ENCODE data around the gene TSPAN2. TPM values are rescaled to one million over a fixed set of nuclear protein-coding genes. Genes with fewer than 3 reads are reported as not detected.

TSPAN2 gene
- total and polyA plus RNA-seq, 4 donors = 0.13 to 1.5 (median 0.30) TPM

DNA sequence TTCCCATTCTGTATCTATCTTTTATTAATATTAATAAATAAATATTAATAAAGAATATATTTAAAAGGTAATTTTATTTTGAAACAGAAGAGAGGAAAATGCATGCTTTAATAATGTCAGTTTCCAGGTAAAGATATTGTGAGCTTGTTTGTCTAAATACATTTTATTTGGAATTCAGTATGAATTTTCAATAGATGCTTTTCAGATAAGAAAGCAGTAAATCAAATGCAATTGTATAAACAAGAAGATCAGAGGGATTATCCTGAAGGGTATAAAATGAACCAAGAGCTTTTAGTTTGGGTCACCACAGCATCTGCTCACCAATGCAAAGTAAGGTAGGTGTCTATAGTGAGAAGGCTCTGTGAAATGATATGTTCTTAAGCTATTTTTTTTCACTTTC is 59.8 kb downstream of the TSPAN2 start, which contains the start of gene TSHB (continued):
- TF ChIP-seq, protein P1, sequence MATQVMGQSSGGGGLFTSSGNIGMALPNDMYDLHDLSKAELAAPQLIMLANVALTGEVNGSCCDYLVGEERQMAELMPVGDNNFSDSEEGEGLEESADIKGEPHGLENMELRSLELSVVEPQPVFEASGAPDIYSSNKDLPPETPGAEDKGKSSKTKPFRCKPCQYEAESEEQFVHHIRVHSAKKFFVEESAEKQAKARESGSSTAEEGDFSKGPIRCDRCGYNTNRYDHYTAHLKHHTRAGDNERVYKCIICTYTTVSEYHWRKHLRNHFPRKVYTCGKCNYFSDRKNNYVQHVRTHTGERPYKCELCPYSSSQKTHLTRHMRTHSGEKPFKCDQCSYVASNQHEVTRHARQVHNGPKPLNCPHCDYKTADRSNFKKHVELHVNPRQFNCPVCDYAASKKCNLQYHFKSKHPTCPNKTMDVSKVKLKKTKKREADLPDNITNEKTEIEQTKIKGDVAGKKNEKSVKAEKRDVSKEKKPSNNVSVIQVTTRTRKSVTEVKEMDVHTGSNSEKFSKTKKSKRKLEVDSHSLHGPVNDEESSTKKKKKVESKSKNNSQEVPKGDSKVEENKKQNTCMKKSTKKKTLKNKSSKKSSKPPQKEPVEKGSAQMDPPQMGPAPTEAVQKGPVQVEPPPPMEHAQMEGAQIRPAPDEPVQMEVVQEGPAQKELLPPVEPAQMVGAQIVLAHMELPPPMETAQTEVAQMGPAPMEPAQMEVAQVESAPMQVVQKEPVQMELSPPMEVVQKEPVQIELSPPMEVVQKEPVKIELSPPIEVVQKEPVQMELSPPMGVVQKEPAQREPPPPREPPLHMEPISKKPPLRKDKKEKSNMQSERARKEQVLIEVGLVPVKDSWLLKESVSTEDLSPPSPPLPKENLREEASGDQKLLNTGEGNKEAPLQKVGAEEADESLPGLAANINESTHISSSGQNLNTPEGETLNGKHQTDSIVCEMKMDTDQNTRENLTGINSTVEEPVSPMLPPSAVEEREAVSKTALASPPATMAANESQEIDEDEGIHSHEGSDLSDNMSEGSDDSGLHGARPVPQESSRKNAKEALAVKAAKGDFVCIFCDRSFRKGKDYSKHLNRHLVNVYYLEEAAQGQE (IDR thresholded peaks at IDR 0.05) = no peak
- TF ChIP-seq, protein P2, sequence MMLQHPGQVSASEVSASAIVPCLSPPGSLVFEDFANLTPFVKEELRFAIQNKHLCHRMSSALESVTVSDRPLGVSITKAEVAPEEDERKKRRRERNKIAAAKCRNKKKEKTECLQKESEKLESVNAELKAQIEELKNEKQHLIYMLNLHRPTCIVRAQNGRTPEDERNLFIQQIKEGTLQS (IDR thresholded peaks at IDR 0.05) = no peak
- no peak for TF ChIP-seq RAD21 (IDR thresholded peaks at IDR 0.05)

DNA sequence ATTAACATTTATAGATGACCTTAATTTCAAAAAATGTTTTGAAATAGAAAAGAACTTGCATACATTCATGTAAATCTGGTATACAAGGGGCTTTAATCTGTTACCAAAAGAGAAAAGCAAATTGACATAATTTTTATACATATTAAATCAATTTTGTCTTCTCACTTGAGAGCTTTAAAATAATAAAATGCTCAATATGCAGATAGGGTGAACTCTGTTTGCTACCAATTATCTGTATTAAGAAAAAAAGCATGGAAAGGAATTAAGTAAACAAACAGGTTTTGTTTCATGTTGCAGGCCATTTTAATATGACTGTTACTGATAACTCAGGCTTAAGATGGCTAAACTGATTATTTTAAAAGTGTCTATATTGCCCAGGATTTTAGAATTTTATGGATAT is 65.7 kb downstream of the TSPAN2 start:
- no peak overlapping the region for H3K4me3 ChIP-seq (ENCODE audit: low read depth in 1 of 3, low read length in 3 of 3)
- H3K27ac ChIP-seq (ENCODE audit: low read depth in 1 of 2, low read length in 2 of 2) = no peak overlapping the region
- H3K4me1 ChIP-seq (ENCODE audit: control insufficient read depth in 4 of 4, insufficient read depth in 4 of 4, low read length in 3 of 4) = no peaks in the 10 kb centered on the region
- H3K36me3 ChIP-seq (ENCODE audit: control insufficient read depth in 4 of 4, insufficient read depth in 3 of 4, low read depth in 1 of 4, low read length in 3 of 4) = no peaks in the 10 kb centered on the region
- no peak overlapping the region for H3K9ac ChIP-seq (ENCODE audit: low read depth in 1 of 2, low read length in 2 of 2)
- TF ChIP-seq RXRA (IDR thresholded peaks at IDR 0.05) = no peak
- no peak for TF ChIP-seq SP1 (IDR thresholded peaks at IDR 0.05)
- no peak for TF ChIP-seq FOXA2 (IDR thresholded peaks at IDR 0.05)
- no peak for TF ChIP-seq RAD21 (IDR thresholded peaks at IDR 0.05)
- peaks cover 0 to 3% (median 0%) of the 10 kb centered on the region in 4 donors for H3K27me3 ChIP-seq (ENCODE audit: control insufficient read depth in 4 of 4, insufficient read depth in 4 of 4, low read length in 3 of 4)
- no peak for DNase-seq (ENCODE audit: low spot score)
- H3K9me3 ChIP-seq (ENCODE audit: control insufficient read depth in 4 of 4, low read length in 3 of 4) = no peaks in the 10 kb centered on the region

DNA sequence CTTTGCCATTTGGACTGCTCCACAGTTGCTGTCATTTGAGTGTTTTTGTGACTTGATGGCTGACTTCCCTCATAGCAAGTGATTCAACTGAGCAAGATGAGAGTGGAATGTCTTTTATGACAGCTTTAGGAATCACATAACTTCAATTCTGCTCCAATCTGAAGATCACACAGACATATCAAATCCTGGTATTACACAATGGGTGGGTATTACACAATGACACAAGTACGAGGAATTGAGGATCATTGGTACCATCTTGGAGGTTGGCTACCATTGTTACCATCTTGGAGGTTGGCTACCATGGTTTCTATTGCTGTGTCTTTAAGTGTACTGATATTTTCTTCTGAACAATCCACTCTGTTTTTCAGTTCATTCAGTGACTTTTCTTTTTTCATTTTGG is 68.2 kb downstream of the TSPAN2 start:
- no peaks in the 10 kb centered on the region for H3K4me1 ChIP-seq (ENCODE audit: control insufficient read depth in 4 of 4, insufficient read depth in 4 of 4, low read length in 3 of 4)
- no peaks in the 10 kb centered on the region for H3K9me3 ChIP-seq (ENCODE audit: control insufficient read depth in 4 of 4, low read length in 3 of 4)
- TF ChIP-seq, protein P1 (IDR thresholded peaks at IDR 0.05) = no peak
- TF ChIP-seq, protein P2 (IDR thresholded peaks at IDR 0.05) = no peak
- TF ChIP-seq RXRA (IDR thresholded peaks at IDR 0.05) = no peak
- TF ChIP-seq, protein P3, sequence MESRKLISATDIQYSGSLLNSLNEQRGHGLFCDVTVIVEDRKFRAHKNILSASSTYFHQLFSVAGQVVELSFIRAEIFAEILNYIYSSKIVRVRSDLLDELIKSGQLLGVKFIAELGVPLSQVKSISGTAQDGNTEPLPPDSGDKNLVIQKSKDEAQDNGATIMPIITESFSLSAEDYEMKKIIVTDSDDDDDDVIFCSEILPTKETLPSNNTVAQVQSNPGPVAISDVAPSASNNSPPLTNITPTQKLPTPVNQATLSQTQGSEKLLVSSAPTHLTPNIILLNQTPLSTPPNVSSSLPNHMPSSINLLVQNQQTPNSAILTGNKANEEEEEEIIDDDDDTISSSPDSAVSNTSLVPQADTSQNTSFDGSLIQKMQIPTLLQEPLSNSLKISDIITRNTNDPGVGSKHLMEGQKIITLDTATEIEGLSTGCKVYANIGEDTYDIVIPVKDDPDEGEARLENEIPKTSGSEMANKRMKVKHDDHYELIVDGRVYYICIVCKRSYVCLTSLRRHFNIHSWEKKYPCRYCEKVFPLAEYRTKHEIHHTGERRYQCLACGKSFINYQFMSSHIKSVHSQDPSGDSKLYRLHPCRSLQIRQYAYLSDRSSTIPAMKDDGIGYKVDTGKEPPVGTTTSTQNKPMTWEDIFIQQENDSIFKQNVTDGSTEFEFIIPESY (IDR thresholded peaks at IDR 0.05) = no peak
- TF ChIP-seq FOXA2 (IDR thresholded peaks at IDR 0.05) = no peak
- TF ChIP-seq, protein P4, sequence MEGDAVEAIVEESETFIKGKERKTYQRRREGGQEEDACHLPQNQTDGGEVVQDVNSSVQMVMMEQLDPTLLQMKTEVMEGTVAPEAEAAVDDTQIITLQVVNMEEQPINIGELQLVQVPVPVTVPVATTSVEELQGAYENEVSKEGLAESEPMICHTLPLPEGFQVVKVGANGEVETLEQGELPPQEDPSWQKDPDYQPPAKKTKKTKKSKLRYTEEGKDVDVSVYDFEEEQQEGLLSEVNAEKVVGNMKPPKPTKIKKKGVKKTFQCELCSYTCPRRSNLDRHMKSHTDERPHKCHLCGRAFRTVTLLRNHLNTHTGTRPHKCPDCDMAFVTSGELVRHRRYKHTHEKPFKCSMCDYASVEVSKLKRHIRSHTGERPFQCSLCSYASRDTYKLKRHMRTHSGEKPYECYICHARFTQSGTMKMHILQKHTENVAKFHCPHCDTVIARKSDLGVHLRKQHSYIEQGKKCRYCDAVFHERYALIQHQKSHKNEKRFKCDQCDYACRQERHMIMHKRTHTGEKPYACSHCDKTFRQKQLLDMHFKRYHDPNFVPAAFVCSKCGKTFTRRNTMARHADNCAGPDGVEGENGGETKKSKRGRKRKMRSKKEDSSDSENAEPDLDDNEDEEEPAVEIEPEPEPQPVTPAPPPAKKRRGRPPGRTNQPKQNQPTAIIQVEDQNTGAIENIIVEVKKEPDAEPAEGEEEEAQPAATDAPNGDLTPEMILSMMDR (IDR thresholded peaks at IDR 0.05; ENCODE audit: low read depth, low read length, missing input control) = no peak
- TF ChIP-seq JUND (IDR thresholded peaks at IDR 0.05) = no peak
- no peak for TF ChIP-seq SP1 (IDR thresholded peaks at IDR 0.05)
- no peak for TF ChIP-seq NR2F2 (IDR thresholded peaks at IDR 0.05)
- TF ChIP-seq, protein P5, sequence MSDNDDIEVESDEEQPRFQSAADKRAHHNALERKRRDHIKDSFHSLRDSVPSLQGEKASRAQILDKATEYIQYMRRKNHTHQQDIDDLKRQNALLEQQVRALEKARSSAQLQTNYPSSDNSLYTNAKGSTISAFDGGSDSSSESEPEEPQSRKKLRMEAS (IDR thresholded peaks at IDR 0.05) = no peak
- no peak for TF ChIP-seq GABPA (IDR thresholded peaks at IDR 0.05 in 1 of 2, conservative IDR thresholded peaks at IDR 0.05 in 1 of 2)
- TF ChIP-seq RAD21 (IDR thresholded peaks at IDR 0.05) = no peak
- TF ChIP-seq HNF4G (IDR thresholded peaks at IDR 0.05) = no peak
- no peak for TF ChIP-seq TAF1 (conservative IDR thresholded peaks at IDR 0.05)
- TF ChIP-seq YY1 (IDR thresholded peaks at IDR 0.05) = no peak
- TF ChIP-seq EGR1 (IDR thresholded peaks at IDR 0.05; ENCODE audit: low read depth in 2 of 2) = no peak
- TF ChIP-seq FOXA1 (IDR thresholded peaks at IDR 0.05) = no peak
- no peak for TF ChIP-seq HNF4A (conservative IDR thresholded peaks at IDR 0.05)
- no peak overlapping the region for H3K4me3 ChIP-seq (ENCODE audit: low read depth in 1 of 3, low read length in 3 of 3)
- no peak overlapping the region for H3K9ac ChIP-seq (ENCODE audit: low read depth in 1 of 2, low read length in 2 of 2)
- DNase-seq (ENCODE audit: low spot score) = no peak
- H3K27me3 ChIP-seq (ENCODE audit: control insufficient read depth in 4 of 4, insufficient read depth in 4 of 4, low read length in 3 of 4) = peaks cover 0 to 3% (median 0%) of the 10 kb centered on the region in 4 donors
- WGBS = 33% methylated on average over 1 of the region's 1 CpG
- no peaks in the 10 kb centered on the region for H3K36me3 ChIP-seq (ENCODE audit: control insufficient read depth in 4 of 4, insufficient read depth in 3 of 4, low read depth in 1 of 4, low read length in 3 of 4)
- no peak overlapping the region for H3K27ac ChIP-seq (ENCODE audit: low read depth in 1 of 2, low read length in 2 of 2)

Measured in liver (tissue), 9 donors.